ENCODE measurements around the gene GPX2. TPM values are rescaled to one million over a fixed set of nuclear protein-coding genes. Genes with fewer than 3 reads are reported as not detected.

Gene GPX2
- total RNA-seq, 1 experiment from 2014 or later = not detected

DNA sequence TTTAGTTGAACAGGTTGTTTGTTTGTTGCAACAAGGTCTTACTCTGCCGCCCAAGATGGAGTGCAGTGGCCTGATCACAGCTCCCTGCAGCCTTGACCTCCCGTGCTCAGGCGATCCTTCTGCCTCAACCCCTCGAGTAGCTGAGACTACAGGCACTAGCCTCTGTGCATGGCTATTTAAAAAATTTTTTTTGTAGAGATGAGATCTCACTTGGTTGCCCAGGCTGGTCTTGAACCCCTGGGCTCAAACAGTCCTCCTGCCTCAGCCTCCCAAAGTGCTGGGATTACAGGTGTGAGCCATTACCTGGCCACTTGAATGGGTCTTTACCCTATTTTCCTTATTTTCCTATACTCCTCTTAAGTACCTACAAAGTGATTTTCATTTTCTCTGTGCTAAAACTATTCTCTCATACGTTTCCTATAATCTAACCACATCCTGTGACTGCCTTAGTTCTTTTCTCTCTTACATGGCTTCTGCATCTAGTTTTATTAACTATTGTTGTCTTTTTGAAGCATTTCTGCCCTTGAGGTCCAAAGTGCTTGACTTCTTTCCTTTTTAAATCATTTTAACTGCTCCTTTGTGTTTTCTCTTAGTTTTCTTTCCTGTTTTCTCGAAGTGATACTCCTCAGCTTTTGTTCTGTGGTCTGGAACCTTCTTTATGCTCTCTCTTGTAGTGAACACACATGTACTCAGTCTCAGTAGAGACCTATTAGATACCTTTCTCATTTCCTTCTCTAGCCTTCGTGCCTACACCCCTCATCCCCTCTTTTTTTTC is 14.1 kb downstream of the GPX2 start:
- no peaks in the 10 kb centered on the region for H3K9me3 ChIP-seq (ENCODE audit: low read depth, low read length, poor library complexity, severe bottlenecking)
- peaks cover 44% of the 10 kb centered on the region for H3K36me3 ChIP-seq (ENCODE audit: insufficient read depth, low read length, poor library complexity, severe bottlenecking)
- TF ChIP-seq EZH2 (IDR thresholded peaks at IDR 0.05; ENCODE audit: borderline replicate concordance, low read depth, low read length, poor library complexity, severe bottlenecking) = no peak
- TF ChIP-seq, protein P1, sequence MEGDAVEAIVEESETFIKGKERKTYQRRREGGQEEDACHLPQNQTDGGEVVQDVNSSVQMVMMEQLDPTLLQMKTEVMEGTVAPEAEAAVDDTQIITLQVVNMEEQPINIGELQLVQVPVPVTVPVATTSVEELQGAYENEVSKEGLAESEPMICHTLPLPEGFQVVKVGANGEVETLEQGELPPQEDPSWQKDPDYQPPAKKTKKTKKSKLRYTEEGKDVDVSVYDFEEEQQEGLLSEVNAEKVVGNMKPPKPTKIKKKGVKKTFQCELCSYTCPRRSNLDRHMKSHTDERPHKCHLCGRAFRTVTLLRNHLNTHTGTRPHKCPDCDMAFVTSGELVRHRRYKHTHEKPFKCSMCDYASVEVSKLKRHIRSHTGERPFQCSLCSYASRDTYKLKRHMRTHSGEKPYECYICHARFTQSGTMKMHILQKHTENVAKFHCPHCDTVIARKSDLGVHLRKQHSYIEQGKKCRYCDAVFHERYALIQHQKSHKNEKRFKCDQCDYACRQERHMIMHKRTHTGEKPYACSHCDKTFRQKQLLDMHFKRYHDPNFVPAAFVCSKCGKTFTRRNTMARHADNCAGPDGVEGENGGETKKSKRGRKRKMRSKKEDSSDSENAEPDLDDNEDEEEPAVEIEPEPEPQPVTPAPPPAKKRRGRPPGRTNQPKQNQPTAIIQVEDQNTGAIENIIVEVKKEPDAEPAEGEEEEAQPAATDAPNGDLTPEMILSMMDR (conservative IDR thresholded peaks at IDR 0.05; ENCODE audit: low read depth, low read length) = no peak
- intact Hi-C loops (cut with micrococcal nuclease; ENCODE audit: unreplicated experiment) = no loop called here
- no TSS peak for BruUV-seq (replicated peaks)
- H3K27ac ChIP-seq (ENCODE audit: low read depth, low read length, poor library complexity, severe bottlenecking) = no peak overlapping the region
- DNase-seq (ENCODE audit: low spot score) = no peak
- POLR2A ChIA-PET (ENCODE audit: low non-redundant PET) = no interaction called here
- H3K4me1 ChIP-seq (ENCODE audit: insufficient read depth, low read length, poor library complexity, severe bottlenecking) = peaks cover 9% of the 10 kb centered on the region
- H3K4me3 ChIP-seq (ENCODE audit: low read depth, low read length, poor library complexity, severe bottlenecking) = no peak overlapping the region
- no peaks in the 10 kb centered on the region for H3K27me3 ChIP-seq (replicated peaks; ENCODE audit: insufficient read depth, low read depth, low read length, poor library complexity)
- CTCF ChIA-PET = no interaction called here

DNA sequence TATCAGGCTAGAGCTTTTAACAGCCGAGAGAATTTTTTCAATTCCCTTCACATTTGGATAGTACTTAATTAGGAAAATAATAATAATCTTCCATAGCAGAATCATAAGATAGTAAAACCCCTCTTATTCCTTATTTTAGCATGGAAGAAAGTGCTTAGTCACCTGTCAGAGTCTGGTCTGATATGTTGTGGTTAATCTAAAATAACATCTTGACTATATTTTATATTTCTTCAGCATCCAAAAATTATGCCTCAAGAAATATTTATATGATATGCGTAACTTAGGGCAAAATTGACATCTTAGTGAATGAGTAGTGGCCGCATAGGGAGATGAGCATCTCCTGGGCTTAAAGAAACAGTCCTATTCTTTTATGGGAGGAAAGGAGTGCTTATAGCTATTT is 15.5 kb downstream of the GPX2 start:
- H3K9me3 ChIP-seq (ENCODE audit: low read depth, low read length, poor library complexity, severe bottlenecking) = no peaks in the 10 kb centered on the region
- CTCF ChIA-PET = no interaction called here
- peaks cover 9% of the 10 kb centered on the region for H3K4me1 ChIP-seq (ENCODE audit: insufficient read depth, low read length, poor library complexity, severe bottlenecking)
- POLR2A ChIA-PET (ENCODE audit: low non-redundant PET) = interaction anchor here (0.5 kb wide), 1 partner anchor 9 kb away, joined by 14 read pairs; no protein-coding TSS in a partner anchor
- no peak for DNase-seq (ENCODE audit: low spot score)
- no peak for TF ChIP-seq EZH2 (IDR thresholded peaks at IDR 0.05; ENCODE audit: borderline replicate concordance, low read depth, low read length, poor library complexity, severe bottlenecking)
- TF ChIP-seq, protein P1 (conservative IDR thresholded peaks at IDR 0.05; ENCODE audit: low read depth, low read length) = no peak
- no TSS peak for BruUV-seq (replicated peaks)
- H3K36me3 ChIP-seq (ENCODE audit: insufficient read depth, low read length, poor library complexity, severe bottlenecking) = peaks cover 44% of the 10 kb centered on the region
- H3K27me3 ChIP-seq (replicated peaks; ENCODE audit: insufficient read depth, low read depth, low read length, poor library complexity) = no peaks in the 10 kb centered on the region
- H3K4me3 ChIP-seq (ENCODE audit: low read depth, low read length, poor library complexity, severe bottlenecking) = no peak overlapping the region
- intact Hi-C loops (cut with micrococcal nuclease; ENCODE audit: unreplicated experiment) = no loop called here
- H3K27ac ChIP-seq (ENCODE audit: low read depth, low read length, poor library complexity, severe bottlenecking) = no peak overlapping the region

DNA sequence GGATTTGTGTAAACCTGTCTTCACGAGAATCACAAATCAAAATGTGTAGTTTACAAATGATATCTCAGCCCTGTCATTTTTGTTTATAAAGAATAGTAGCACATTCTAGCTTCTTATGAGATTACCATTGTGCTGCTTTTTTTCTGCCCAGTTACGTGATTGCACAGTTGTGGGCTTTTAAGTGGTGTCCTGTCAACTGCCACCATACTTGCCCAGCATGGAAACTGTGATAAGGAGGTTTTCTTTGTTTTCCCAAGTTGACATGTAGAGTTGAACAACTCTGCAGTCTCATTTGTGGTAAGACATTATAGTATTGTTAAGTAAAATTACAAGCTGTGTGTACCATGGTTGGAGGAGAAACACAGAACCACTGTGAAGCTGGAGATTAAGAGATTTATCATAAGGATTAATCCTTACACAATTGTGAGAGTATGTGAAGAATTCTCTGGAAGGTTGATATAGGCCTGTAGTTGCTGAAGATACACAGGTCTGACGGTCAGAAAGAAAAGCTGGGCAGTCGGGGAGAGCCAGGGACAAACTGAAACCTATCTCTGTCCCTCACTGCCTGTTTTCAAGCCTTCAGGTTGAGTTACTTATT is 16.0 kb downstream of the GPX2 start:
- intact Hi-C loops (cut with micrococcal nuclease; ENCODE audit: unreplicated experiment) = no loop called here
- Histone ChIP-seq H3K27me3 (replicated peaks; ENCODE audit: insufficient read depth, low read depth, low read length, poor library complexity) (no peaks in the 10 kb centered on the region), H3K4me3 (ENCODE audit: low read depth, low read length, poor library complexity, severe bottlenecking) (no peak overlapping the region), H3K9me3 (ENCODE audit: low read depth, low read length, poor library complexity, severe bottlenecking) (no peaks in the 10 kb centered on the region), H3K27ac (ENCODE audit: low read depth, low read length, poor library complexity, severe bottlenecking) (no peak overlapping the region), H3K36me3 (ENCODE audit: insufficient read depth, low read length, poor library complexity, severe bottlenecking) (peaks cover 44% of the 10 kb centered on the region), H3K4me1 (ENCODE audit: insufficient read depth, low read length, poor library complexity, severe bottlenecking) (peaks cover 9% of the 10 kb centered on the region)
- DNase-seq (ENCODE audit: low spot score) = no peak
- ChIA-PET POLR2A (ENCODE audit: low non-redundant PET) (interaction anchor here (0.5 kb wide), 1 partner anchor 10 kb away, joined by 14 read pairs; no protein-coding TSS in a partner anchor), CTCF (no interaction called here)
- TF ChIP-seq, protein P1 (conservative IDR thresholded peaks at IDR 0.05; ENCODE audit: low read depth, low read length) = no peak
- no peak for TF ChIP-seq EZH2 (IDR thresholded peaks at IDR 0.05; ENCODE audit: borderline replicate concordance, low read depth, low read length, poor library complexity, severe bottlenecking)
- no TSS peak for BruUV-seq (replicated peaks)
